Astrocyte of the cerebellum (primary cell): Measurements from ENCODE around the gene SLC13A4.

Experiments
- DNase-seq: peaks from one replicate; pipeline ENCODE4 v3.0.0-alpha.2; 2011; ENCODE audit warnings: low read depth
- H3K4me3 ChIP-seq: 2 replicates; pipeline ENCODE4 v1.5.1; 2011; ENCODE audit warnings: mild to moderate bottlenecking, low read depth, low read length, moderate library complexity
- in situ Hi-C: cut with HindIII; loops from 2 replicates; pipeline ENCODE4 v1.10.0; 2017; ENCODE audit warnings: low sequenced_read_pairs
- TF ChIP-seq, protein P1 (sequence below): IDR thresholded peaks from 2 replicates; pipeline ENCODE4 v1.5.1; 2012; ENCODE audit warnings: low read length, low read depth, moderate library complexity, mild to moderate bottlenecking; ENCODE audit errors: missing control alignments

The SLC13A4 gene

DNA sequence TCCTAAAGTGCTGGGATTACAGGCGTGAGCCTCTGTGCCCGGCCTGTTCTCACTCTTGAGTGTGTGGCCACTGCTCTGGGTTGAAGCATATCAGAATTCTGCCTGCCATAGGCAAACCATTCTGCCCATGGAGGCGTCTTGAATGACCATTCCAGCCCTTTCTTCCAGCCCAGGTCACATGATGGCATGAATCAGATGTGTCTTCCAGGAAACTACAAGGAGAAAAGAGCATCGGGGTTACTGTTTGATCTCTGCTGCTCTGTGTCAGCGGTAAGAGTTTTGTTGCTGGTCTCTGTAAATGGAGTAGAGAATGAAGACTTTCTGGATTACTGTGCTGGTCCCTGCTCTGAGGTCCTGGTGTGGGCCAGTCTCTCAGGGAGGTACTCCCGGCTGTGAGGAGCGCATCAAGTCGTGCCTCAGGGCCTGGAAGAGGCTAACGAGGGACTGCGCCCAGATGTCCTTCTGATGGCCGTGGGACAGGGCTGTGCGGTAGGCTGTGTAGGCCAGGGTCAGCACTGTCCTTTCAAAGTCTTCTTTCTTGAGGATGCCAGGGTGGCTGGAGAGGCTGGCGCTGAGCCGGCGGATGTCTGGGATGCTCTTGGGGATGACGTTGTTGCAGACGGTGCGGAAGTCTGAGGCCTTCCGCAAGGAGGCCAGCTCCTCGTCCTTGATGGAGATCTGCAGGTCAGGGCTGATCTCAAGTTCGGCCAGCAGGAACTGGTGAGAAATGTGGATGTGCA is 5.8 kb upstream of the SLC13A4 start:
- in situ Hi-C loops: no loop called here

DNA sequence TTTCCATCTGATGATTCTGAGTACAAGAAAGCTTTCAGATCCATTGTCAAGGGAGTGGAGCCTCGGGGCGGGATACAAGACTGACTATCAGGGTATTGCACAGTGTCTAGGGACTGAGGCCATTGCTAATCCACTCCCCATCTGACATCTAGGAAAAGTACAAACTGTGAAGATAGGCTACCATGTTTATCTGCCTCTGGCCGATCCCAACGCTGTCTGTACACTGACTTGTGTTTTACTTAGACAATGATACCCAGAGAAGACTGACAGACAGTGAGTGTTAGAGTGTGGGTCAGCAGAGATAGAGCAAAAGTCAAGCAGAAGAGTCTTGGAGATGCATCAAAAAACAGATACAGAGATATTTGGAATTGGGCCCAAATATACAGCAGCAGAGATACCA is 3.1 kb upstream of the SLC13A4 start:
- H3K4me3 ChIP-seq: no peak overlapping the region
- in situ Hi-C loops: no loop called here
- no peak for DNase-seq
- TF ChIP-seq, protein P1, sequence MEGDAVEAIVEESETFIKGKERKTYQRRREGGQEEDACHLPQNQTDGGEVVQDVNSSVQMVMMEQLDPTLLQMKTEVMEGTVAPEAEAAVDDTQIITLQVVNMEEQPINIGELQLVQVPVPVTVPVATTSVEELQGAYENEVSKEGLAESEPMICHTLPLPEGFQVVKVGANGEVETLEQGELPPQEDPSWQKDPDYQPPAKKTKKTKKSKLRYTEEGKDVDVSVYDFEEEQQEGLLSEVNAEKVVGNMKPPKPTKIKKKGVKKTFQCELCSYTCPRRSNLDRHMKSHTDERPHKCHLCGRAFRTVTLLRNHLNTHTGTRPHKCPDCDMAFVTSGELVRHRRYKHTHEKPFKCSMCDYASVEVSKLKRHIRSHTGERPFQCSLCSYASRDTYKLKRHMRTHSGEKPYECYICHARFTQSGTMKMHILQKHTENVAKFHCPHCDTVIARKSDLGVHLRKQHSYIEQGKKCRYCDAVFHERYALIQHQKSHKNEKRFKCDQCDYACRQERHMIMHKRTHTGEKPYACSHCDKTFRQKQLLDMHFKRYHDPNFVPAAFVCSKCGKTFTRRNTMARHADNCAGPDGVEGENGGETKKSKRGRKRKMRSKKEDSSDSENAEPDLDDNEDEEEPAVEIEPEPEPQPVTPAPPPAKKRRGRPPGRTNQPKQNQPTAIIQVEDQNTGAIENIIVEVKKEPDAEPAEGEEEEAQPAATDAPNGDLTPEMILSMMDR: no peak

More for the DNA sequence above, 5.8 kb upstream of the SLC13A4 start:
- DNase-seq: no peak
- TF ChIP-seq, protein P1: no peak
- H3K4me3 ChIP-seq: no peak overlapping the region

DNA sequence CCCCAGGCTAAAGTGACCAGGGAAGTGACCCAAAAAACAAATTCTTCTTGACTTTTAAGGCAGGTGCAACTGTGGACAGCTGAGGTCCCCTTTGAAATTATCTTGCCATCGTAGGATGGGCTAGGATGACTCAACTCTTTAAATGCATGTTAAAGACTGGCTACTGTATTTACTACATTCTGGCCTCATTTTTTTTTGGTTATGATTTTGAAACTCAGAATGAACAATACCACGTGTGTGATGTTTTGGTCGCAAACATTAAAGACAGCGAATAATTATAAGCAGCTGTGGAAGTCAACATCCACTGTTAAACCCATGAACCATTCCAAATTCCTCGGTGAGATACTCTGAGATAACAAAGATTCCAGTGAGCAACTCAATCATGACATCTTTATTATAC is 1.2 kb upstream of the SLC13A4 start:
- in situ Hi-C loops: no loop called here
- H3K4me3 ChIP-seq: no peak overlapping the region
- TF ChIP-seq, protein P1: no peak
- DNase-seq: no peak

DNA sequence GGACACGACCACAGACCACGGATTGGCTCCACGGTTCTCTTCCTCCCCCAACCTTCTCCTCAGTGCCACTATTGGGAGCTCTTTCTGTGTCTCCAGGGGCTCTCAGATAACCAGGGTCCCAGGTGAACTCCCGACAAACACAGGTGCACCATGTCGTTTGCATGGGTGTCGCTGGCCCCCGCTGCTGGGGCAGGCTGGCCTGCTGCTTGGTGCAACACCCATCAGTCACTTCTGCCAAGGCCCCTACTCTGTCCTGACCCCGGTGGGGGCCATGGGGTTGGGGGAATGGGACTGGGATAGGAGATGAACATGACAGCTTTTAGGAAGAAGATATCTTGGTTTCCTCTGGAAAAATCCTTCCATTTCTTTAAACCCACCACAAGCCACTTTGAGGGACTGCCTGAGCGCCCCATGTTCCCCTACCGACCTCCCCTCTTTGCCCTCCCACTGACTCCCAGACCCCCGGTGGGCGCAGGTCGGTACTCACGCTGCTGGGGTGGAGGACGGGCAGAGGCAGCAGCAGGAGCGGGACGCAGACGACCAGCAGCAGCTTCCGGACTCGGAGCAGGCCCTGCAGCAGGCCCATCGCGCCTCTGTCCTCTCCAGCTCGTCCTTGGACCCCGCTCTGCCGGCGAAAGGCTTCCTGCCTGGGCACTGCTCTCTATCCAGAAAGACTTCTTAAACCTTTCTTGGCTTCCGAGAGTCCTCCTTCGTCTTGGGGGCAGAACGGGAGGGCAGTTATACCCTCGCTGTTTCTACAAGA is 894 bp downstream of the SLC13A4 start:
- no peak for DNase-seq
- H3K4me3 ChIP-seq: no peak overlapping the region
- TF ChIP-seq, protein P1: no peak
- in situ Hi-C loops: no loop called here

DNA sequence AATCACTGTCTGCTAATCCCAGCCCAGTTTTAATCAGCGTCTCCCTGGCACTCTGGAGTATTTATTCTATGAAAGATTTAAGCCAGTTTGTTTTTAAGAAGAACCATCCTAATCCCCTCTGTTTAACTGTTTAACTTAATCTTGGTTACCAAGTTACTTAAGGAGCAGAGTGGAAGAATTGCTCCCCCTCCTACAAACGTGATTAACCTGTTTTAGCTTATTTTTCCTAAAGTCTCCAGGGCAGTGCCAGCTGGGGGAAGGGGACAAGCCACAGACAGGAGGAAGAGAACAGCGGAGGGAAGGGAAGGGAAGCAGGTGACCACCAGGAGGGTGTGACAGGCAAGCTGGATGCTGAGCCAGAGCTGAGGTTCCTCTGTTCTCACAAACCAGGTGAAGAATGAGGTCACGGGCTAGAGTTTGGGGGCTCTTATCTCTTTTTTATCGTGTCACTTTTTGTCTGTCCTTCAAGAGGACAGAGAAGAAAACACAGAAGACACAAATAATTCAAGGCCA is 1.7 kb downstream of the SLC13A4 start:
- in situ Hi-C loops: no loop called here
- DNase-seq: no peak
- H3K4me3 ChIP-seq: no peak overlapping the region
- TF ChIP-seq, protein P1: no peak

DNA sequence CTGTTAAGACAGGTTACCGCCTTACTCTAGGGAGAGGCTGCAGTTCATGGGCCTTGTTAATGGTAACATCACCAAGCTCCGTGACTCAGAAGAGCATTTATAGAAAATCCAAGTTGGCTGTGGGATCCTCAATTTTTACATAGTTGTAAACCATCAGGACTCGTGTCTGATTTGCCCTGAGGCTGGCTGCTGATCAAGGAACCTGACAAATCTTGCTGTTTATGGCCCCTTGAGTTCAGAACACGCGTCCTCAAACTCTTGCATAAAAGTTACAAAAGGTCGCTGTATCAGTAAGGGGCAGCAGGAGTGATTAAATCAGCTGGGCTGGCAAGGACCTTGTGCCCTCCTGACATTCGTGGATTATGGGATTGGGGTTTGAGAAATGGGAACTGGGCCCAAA is 4.6 kb downstream of the SLC13A4 start:
- no peak for DNase-seq
- in situ Hi-C loops: loop anchor here (5.0 kb wide), 1 partner anchor 69 kb away; no protein-coding TSS in a partner anchor
- no peak overlapping the region for H3K4me3 ChIP-seq
- TF ChIP-seq, protein P1: no peak
